HFF-Myc (cell line): Measurements from ENCODE around the gene MPND.

ENCODE experiments used
- DNase-seq: peaks from one replicate; pipeline ENCODE4 v3.0.0-alpha.2; 2011; ENCODE audit warnings: low read depth; ENCODE audit errors: extremely low read depth
- H3K4me3 ChIP-seq: replicated peaks from 2 replicates; pipeline ENCODE4 v1.5.1; 2011; ENCODE audit warnings: low read depth, mild to moderate bottlenecking, control low read depth, low read length
- CTCF ChIP-seq: IDR thresholded peaks from 2 replicates; pipeline ENCODE4 v1.5.1; 2012; ENCODE audit warnings: mild to moderate bottlenecking, low read depth, low read length, control low read depth; ENCODE audit errors: missing control alignments

MPND gene

GRCh38 chr19:4379383-4380253 is 36.3 kb downstream of the MPND start:
- TF ChIP-seq CTCF: no peak
- no peak overlapping the region for H3K4me3 ChIP-seq

GRCh38 chr19:4380254-4380727 is 36.9 kb downstream of the MPND start:
- DNase-seq: no peak
- no peak overlapping the region for H3K4me3 ChIP-seq
- no peak for TF ChIP-seq CTCF

More at GRCh38 chr19:4379383-4380253, 36.3 kb downstream of the MPND start:
- DNase-seq: no peak

GRCh38 chr19:4385291-4386040 is 42.1 kb downstream of the MPND start:
- no peak for DNase-seq
- H3K4me3 ChIP-seq: no peak overlapping the region
- no peak for TF ChIP-seq CTCF

- no peak overlapping the region for H3K4me3 ChIP-seq
- DNase-seq: no peak
- no peak for TF ChIP-seq CTCF
These were observed 42.9 kb downstream of the MPND start for GRCh38 chr19:4386041-4386782.

- no peak for TF ChIP-seq CTCF
- H3K4me3 ChIP-seq: no peak overlapping the region
- no peak for DNase-seq
These were observed 45.1 kb downstream of the MPND start for GRCh38 chr19:4388337-4389063.

GRCh38 chr19:4389064-4389375 is 45.7 kb downstream of the MPND start:
- DNase-seq: no peak
- H3K4me3 ChIP-seq: no peak overlapping the region
- no peak for TF ChIP-seq CTCF
